PC-3 (cell line): Measurements from ENCODE around the gene ENO3.

Experiments used
- EZH2 ChIP-seq: fragments of 300-600 bp; sonication (generic); IDR thresholded peaks from one replicate; pipeline ENCODE4 v1.6.1; 2017; ENCODE audit warnings: antibody characterized with exemption, mild to moderate bottlenecking, low read length; ENCODE audit not compliant: unreplicated experiment
- TF ChIP-seq, protein P1 (sequence below): fragments of 300-600 bp; sonication (generic); conservative IDR thresholded peaks from 2 replicates; pipeline ENCODE4 v1.5.1; 2017; ENCODE audit warnings: antibody characterized with exemption, low read depth, mild to moderate bottlenecking, low read length

DNA sequence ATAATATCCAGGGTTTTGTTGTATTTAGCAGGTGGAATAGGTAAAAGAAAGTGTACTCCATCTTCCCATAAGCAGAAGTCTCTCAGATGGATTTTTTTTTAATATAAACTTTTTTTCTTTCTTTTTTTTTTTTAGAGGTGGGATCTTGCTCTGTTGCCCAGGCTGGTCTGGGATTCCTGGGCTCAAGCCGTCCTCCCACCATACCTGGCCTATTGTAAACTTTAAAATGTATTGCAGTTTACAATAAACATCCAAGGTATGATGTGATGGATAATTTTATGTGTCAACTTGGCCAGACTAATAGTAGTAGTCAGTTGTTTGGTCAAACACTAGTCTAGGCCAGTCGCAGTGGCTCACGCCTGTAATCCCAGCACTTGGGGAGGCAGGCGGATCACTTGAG is 29.6 kb upstream of the ENO3 start:
- TF ChIP-seq, protein P1, sequence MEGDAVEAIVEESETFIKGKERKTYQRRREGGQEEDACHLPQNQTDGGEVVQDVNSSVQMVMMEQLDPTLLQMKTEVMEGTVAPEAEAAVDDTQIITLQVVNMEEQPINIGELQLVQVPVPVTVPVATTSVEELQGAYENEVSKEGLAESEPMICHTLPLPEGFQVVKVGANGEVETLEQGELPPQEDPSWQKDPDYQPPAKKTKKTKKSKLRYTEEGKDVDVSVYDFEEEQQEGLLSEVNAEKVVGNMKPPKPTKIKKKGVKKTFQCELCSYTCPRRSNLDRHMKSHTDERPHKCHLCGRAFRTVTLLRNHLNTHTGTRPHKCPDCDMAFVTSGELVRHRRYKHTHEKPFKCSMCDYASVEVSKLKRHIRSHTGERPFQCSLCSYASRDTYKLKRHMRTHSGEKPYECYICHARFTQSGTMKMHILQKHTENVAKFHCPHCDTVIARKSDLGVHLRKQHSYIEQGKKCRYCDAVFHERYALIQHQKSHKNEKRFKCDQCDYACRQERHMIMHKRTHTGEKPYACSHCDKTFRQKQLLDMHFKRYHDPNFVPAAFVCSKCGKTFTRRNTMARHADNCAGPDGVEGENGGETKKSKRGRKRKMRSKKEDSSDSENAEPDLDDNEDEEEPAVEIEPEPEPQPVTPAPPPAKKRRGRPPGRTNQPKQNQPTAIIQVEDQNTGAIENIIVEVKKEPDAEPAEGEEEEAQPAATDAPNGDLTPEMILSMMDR = no peak
- no peak for TF ChIP-seq EZH2
